ENCODE data around the gene SV2C. TPM values are rescaled to one million over a fixed set of nuclear protein-coding genes. Genes with fewer than 3 reads are reported as not detected.
"Not testable (repeated sequence)": the region's sequence is repeated elsewhere in the genome, so short reads cannot be mapped to it uniquely, and the experiment has no call there.

Gene SV2C, protein sequence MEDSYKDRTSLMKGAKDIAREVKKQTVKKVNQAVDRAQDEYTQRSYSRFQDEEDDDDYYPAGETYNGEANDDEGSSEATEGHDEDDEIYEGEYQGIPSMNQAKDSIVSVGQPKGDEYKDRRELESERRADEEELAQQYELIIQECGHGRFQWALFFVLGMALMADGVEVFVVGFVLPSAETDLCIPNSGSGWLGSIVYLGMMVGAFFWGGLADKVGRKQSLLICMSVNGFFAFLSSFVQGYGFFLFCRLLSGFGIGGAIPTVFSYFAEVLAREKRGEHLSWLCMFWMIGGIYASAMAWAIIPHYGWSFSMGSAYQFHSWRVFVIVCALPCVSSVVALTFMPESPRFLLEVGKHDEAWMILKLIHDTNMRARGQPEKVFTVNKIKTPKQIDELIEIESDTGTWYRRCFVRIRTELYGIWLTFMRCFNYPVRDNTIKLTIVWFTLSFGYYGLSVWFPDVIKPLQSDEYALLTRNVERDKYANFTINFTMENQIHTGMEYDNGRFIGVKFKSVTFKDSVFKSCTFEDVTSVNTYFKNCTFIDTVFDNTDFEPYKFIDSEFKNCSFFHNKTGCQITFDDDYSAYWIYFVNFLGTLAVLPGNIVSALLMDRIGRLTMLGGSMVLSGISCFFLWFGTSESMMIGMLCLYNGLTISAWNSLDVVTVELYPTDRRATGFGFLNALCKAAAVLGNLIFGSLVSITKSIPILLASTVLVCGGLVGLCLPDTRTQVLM
- total RNA-seq, result not detected
- long read RNA-seq, result 0 reads

DNA sequence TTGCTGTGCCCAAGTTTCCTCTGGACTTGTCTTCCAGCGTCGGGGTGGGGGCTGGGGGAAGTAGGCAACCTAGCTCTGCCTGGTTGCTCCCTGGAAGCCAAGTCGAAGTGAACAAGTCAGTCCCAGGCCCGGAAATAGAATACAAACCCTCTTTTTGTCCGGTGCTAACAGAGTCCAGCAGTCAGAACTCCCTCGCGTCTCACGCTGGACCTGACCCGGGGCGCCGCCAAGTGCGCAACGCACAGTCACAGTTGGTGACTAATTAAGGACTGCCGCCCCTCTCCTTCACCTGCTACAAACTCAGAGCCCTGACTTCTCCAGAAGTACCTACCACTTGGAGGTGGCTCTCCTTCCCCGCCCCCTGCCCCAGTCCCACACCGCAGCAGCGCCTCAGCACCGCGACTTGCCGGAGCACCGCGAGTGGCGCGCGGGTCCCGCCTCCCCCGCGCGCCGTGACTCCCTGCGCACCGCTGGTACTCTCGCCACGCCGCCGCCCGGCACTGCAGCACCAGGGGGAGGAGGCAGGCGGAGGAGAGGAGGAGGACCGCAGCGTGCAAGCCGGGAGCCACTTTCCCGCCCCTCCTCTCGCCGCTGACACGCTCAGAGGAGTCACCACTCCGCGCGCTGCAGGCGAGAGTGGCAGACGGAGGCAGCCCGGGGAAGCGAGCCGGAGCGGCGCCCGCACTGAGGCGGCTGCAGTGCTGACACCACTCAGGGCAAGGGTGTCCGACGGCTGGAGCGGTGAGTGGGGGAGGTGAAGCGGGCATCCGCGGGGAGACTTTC is at the start of gene SV2C:
SV2C (plus strand) TSS at position 612 of the 783 bp plus-strand sequence. CDS start 48,368 bp downstream, outside the sequence.
- ATAC-seq (ENCODE audit: poor library complexity) (no peak), DNase-seq (no peak)
- intact Hi-C loops (cut with DNase I), result no loop called here

DNA sequence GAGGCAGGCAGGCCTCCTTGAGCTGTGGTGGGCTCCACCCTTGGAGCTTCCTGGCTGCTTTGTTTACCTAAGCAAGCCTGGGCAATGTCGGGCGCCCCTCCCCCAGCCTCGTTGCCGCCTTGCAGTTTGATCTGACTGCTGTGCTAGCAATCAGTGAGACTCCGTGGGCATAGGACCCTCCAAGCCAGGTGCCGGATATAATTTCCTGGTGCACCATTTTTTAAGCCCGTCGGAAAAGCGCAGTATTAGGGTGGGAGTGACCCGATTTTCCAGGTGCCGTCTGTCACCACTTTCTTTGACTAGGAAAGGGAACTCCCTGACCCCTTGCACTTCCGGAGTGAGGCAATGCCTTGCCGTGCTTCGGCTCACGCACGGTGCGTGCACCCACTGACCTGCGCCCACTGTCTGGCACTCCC is 45.4 kb upstream of the SV2C start:
- intact Hi-C loops (cut with DNase I); ATAC-seq (ENCODE audit: poor library complexity): not testable (repeated sequence)

DNA sequence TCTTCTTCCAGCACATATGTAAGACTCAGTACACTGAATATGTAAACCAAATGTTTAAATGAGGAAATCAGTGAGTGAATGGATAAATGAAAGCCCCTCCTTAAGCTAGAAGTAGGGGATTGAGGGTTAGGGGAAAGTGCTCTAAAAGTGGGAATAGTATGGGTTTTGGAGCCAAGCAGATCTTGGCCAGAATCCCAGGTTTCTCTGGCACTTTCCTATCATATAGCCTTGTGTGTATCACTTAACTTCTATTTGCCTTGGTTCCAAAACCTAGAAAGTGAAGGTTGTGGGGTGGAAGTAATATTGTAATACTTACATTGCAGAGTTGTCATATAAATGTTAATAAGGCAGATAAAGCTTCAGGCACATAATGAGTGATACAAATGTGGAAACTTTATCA is 45.0 kb upstream of the SV2C start:
- DNase-seq (no peak), ATAC-seq (ENCODE audit: poor library complexity) (no peak)
- intact Hi-C loops (cut with DNase I), result no loop called here

More for the DNA sequence above, 45.4 kb upstream of the SV2C start:
- DNase-seq, result not testable (repeated sequence)

DNA sequence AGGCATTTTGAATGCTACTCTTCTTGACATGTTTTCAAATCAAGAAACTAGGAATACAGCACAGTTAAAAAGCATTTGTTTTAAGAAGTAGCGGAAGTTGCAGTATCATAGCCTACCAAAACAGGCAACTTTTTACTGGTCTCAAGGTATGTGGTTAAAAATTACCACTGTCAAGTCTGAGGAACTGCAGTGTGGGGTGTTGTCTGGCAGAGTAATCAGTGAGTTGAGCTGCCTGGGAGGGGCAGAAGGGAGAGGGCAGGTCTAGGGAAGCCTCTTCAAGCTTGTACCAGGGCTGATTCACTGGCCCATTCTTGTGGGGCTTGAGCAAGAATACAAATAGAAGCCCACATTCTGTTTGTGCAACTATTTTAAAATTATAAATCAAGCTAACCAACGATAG is 42.4 kb upstream of the SV2C start:
- ATAC-seq (ENCODE audit: poor library complexity), result no peak
- intact Hi-C loops (cut with DNase I), result no loop called here
- DNase-seq, result no peak

DNA sequence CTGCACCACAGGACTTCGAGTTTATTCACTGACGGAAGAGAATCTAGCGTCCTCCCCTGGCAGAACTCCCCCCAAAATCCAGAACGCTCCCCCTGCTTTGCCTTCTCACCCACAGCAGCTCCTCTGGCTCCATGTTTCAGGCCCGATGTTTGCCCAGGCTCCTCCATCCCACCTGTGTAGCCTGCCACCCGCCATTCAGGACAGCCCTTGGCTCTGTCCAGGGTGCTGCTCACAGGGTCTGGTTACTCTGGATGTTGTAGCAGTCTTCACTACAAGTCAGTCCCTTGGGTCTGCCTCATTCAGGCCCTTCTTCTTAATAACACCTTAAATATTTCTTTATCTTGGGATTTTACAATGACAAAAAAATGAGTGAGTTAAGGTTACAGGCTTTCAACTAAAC is 41.3 kb upstream of the SV2C start:
- DNase-seq (no peak), ATAC-seq (ENCODE audit: poor library complexity) (no peak)
- intact Hi-C loops (cut with DNase I), result no loop called here

DNA sequence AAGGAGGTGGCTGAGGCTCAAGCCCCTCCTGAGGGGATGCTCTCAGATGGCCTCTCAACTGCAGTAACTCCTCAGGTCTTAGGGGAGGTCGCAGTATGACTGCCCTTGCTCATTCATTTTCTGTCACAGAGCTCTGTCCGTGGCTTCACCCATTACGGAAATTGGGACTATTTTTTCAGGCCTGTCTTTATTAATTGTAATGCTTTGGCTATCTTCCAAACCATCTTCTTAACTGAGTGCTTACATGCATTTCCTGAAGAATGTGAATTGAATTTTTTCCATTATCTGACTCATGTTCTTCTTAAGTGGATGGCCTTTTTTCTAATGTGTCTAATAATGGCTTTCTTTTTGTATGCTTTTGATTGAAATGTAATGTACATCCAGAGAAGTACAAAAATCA is 36.4 kb upstream of the SV2C start:
- intact Hi-C loops (cut with DNase I), result no loop called here
- DNase-seq (no peak), ATAC-seq (ENCODE audit: poor library complexity) (no peak)

DNA sequence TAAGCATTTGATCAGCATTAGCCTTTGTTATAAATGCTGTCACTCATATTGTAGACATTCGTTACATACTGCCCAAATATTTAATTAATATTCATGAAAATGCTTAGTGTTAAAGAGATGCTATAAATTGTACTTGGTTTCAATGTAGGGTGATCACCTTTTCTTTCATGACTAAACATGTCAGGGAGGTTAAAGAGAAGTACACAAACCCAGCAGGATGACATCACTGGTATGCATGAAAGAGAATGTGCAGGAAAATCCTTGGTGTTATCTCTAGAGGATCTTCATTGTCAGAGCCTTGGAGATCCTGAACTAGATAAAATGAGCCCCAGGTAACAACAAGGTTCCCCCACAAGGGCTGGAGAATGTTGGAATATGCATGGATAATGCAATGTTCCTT is 33.0 kb upstream of the SV2C start:
- intact Hi-C loops (cut with DNase I), result no loop called here
- DNase-seq, result no peak
- ATAC-seq (ENCODE audit: poor library complexity), result no peak

DNA sequence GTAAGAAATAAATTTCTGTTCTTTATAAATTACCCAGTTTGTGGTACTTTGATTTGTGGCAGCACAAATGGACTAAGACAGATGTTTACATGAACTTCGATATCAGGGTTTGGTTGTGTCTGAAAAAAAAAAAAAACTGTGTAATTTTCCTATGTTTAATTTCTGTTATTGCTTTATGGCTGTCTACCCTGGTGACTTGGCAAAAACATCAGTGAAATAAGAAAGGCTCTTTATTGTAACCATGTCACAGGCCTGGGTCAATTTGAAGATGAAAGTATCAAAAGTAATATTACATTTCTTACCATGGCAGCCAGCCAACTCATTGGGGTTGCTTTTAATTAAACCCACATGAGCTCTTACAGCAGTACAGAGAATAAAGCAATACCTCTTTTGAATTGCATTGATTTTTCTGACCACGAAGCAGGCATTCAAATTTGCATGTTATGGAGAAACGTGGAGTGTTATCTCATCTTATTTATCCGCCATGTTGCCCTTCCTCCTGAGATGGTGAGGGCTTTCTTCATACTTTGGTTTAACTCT is 20.6 kb upstream of the SV2C start:
- DNase-seq (no peak), ATAC-seq (ENCODE audit: poor library complexity) (no peak)
- intact Hi-C loops (cut with DNase I), result no loop called here

DNA sequence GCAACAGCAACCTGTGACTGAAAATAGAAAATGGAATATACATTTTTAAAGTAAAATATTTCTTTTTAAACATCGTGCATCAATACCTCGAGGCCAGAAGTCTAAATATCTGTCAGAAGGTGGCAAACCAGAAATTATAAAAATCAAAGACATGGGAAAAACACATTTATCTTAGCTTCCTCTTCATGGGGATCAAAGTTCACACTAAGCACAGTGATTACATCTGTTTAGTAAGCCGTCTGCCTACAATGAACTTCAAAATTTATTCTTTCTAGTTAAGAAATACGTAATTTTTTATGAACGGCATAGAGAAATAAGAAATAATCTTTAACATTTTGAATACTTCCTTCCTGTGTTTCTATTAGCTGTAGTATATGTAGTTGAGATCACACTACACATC is 17.9 kb upstream of the SV2C start:
- no peak for ATAC-seq (ENCODE audit: poor library complexity)
- no peak for DNase-seq
- intact Hi-C loops (cut with DNase I), result no loop called here

DNA sequence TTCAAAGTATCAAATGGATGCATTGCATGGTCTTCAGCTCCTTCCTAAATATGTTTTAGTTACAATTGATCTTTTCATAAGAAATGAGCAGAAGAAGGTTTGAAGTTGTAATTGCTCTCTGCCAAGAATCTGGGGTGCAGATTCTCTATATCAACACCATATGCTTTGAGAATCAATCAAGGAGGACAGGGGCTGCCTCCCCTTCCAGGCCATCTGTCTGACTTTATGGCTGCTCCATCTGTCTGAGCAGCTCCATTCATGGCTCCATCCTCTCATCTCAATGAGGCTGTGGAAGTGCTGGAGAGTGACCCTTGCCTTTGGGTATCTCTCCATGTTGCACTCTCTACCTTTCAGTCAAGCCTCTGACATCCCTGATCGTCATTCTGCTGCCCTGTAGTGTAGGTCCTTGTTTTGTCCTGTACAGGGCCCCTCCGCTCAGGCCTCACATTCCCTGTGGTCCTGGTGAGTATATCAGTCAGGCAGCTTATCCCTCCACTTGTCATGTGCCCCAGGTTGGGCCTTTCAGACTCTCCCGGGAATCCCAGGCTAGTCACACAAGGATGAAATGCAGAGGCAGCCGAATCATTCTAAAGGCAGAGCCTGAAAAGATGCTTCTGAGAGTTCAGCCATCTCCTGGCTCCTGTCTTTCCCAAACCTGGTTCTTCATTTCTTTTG is 14.0 kb upstream of the SV2C start:
- ATAC-seq (ENCODE audit: poor library complexity) (no peak), DNase-seq (no peak)
- intact Hi-C loops (cut with DNase I), result no loop called here

DNA sequence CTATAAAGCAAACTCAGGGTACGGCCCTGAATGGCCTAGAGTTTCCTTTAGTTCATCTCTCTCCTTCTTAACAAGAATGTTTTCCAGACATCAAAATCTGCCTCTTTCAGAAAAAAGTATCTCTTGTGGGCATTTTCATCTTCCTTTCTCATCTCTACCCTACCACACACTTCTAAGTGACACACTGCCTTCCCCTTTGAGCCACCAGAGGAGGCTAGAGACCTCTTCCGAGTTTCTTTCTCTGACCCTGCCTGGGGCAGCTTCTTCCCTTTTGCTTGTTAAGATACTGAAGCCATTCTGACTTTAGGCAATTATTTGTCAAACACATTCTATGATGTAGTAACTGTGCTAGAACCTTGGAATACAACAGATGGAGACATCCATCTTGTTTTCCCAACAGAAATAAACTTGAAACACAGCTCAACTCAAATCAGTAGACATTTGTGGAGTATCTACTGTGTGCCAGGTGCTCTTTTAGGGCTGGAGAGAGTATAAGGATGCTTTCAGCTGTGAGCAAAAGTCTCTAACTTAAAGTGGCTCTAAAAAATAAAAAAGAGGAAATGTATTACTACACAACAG is 8.6 kb upstream of the SV2C start:
- DNase-seq, result no peak
- intact Hi-C loops (cut with DNase I), result no loop called here
- no peak for ATAC-seq (ENCODE audit: poor library complexity)

DNA sequence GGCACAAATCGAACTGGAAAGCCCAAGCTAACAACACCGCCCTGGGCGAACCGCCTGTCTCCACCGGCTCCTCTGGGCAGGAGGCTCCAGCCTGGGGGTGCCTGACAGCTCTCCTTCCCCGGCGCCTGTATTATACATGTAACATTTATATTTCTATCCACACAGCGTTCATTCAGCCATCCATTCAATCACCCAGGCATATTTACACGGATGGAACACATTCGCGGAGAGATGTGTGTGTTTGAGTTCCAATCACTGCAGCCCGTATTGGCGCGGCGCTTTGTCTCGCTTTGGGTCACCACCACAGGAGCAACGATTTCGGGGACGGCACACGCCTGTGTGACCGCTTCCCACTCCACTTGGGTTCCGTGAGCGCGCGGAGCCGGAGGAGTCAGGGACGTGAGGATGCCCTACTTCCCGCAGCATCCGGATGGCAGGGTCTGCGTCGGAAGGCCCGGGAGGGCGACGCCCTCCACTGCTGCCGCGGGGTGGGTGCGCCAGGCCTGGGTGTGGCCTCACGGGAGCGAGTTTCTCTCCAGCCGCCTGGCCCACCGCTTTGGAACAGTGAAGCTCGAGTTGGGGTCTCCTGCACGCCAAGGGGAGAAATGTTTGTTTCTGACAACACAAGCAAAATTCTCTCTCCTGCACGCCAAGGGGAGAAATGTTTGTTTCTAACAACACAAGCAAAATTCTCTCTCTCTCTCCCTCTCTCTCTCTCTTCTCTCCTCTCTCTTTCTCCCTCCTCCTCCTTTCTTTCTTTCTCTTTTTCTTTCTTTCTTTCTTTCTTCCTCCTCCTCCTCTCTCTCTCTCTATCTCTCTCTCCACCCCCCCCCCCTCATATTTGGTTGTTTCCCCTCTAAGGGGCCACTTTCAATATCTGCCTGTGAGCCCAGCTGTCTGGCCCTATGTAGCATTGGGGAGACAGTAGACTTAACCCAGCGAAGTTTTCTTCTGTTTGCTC is 1.1 kb upstream of the SV2C start:
- intact Hi-C loops (cut with DNase I), result no loop called here
- DNase-seq, result no peak
- no peak for ATAC-seq (ENCODE audit: poor library complexity)

DNA sequence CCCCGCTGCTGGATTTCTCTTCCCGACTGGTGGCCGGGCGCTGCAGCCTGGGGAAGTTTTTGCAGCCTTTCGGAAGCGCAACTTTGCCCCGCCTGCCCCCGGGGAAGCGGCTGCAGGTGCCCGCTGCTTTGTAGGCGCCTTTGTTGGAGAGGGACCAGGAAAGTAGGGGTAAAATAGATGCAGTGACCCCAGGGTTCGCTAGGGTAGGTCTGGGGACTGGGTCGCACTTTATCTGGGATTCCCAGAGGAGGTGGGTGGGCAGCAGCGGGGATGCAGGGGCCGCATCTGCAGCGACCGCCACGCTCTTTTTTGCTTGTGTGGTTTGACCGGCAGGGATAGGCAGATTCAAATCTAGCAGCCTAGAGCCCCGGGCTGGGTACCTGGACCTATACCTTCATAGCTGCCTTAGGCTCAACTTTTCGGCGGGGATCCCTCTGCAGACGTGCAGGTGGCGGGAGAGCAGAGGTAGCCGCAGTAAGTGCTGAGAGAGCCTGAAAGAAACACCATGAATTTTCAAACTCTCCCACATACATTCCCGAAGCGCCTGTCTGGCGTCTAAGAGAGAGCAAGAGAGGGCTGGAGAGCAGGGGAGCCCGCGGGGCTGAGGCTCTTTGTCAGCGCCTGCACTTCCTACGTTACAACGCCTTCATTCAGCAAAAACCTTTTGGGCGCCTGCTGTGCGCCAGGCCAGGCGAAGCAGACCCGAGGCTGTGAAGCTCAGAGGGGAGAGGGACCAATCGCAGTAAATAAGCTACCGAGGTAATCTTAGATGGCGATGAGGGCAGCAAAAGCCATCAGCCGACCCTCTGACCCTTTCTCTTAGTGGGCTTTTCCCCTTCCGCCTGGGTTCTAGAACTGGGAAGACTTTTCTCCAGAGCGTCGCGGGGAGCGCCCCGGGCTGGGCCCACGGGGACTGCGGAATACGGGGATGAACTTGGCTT is 642 bp downstream of the SV2C start:
- ATAC-seq (ENCODE audit: poor library complexity) (no peak), DNase-seq (no peak)
- intact Hi-C loops (cut with DNase I), result no loop called here

DNA sequence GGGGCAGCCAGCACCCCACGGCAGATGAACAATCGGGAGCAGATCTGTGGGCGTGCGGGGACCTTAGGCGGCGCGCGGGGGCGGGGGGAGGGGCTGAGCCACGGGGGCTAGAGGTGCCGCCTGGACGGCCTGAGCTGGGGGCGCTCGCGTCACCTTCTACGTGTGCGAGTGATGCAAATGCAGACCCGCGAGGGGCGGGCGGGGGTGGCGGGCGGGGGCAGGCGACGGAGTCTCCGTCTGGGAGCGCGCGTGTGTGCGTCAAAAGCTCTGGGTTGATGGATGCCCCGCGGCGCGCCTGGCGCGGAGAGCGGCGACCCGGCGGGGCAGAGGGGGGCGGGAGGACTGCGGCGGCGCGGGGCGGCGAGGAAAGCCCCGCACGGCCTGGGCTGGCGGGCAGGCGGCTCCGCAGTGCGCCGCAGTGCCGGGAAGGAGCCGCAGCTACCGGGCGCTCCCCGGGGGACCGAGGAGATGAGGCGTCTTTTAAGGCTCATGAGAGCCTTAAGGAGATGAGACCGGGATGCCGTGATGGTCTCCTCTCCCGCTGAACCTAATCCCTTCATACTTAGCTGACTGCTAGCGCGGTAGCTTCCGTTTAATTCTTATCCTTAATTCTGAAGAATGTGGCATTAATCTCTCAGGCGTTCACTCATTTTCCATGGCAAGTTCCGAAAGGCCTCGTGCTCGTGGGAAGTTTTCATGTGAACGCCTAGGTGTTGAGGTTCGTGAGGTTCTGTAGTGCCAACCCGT is 1.5 kb downstream of the SV2C start:
- ATAC-seq (ENCODE audit: poor library complexity) (no peak), DNase-seq (no peak)
- intact Hi-C loops (cut with DNase I), result no loop called here

DNA sequence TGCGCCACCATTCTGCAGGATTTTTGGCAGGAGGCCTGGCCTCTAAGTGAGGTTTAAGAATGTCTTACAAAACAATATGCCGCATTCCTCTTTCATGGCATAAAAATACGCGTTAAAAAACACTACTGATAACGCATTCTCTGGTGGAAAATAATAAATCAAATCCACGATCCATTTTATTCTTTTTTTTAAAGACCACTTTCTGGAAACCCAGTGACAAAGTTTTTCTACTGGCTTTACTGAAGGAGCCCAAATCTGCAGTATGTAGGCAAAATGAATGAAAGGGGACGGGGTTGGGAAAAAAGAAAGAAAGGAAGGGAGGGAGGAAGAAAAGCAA is 2.0 kb downstream of the SV2C start:
- no peak for DNase-seq
- ATAC-seq (ENCODE audit: poor library complexity), result no peak
- intact Hi-C loops (cut with DNase I), result no loop called here

DNA sequence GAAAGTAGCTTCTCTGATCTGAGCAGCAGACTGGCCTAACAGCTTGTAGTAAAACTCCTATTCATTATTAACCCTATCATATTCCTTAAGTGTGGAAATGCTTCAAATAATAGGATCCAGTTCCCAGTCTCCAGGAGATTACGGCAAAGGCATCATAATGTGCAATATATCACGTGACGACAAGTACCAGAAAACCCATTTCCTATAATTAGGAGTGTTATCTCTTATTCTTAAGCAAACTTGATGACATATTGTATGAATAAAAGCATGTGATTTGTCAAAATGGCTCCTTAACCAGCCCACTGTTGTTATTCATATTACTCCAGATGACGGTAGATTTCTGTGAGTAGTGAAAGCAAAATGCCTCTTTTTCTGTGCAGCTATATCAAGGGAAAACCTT is 2.9 kb downstream of the SV2C start:
- intact Hi-C loops (cut with DNase I), result no loop called here
- DNase-seq (no peak), ATAC-seq (ENCODE audit: poor library complexity) (no peak)
